ENCODE data around the gene SLC2A4RG.
"Not testable (repeated sequence)": the region's sequence is repeated elsewhere in the genome, so short reads cannot be mapped to it uniquely, and the experiment has no call there.

Gene SLC2A4RG

DNA sequence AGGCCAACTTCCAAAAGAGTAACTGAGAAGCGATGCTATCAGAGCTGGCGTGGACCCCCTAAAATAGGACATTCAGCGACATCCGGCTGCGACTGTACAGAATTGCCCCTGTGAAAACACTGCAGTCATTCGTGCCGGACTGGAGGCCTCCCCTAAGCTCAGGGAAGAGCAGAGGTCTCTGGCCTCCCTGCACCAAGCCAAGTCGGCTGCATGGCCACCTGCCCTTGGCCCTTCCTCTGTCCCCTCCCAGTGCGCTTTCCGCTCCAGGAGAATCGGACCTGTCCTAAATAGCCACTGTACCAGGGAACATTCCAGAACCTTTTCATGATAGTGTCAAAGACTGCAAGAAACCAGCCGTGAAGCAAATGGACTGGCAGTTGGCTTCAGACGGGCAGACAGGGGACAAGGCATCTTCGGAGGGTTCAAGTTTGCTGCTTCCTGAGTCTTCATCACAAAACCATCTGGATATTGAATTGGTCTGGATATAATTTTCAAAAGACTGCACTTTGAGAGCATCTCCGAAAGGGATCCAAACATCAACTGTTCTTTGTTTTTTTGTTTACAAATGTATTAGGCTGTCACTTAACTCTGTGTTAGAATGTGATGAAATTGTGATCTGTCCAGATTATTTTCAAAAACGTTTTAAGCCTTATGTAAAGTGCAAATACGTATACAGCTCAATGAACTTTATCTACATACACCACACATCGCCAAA is 16.5 kb downstream of the SLC2A4RG start:
- DNase-seq = no peak

DNA sequence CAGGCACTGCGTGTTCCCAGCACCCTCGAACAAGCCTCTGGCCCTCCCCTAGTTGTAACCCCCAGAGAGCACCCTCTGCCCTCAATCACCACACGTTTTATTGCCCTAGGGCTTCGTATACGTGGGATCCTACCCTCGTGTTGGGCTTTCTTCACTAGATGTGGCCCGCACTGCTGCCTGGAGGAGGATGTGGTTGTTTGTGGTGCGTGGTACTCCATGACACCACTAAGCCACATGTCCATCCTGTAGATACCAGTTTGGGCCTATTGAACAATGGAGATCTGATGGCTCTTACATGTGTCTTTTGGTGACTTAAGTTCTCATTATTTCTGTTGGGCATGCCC is 17.0 kb downstream of the SLC2A4RG start:
- no peak for DNase-seq

DNA sequence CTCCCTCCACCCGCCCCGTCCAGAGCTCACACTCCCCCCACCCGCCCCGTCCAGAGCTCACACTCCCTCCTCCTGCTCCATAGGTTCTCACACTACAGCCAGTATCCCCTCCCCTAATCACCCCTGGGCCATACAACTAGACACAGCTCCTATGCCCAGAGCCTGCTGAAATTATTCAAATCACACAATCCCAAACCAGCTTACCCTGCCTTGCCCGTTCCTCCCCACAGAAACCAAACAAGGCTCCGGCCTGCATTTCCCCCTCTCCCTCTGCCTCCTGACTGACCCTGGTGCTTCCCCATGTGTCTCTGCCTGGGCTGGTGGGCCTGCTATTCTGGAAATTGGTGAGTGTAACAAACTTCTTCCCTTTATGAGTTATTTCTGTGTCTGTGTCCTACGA is 18.6 kb downstream of the SLC2A4RG start:
- DNase-seq = no peak

DNA sequence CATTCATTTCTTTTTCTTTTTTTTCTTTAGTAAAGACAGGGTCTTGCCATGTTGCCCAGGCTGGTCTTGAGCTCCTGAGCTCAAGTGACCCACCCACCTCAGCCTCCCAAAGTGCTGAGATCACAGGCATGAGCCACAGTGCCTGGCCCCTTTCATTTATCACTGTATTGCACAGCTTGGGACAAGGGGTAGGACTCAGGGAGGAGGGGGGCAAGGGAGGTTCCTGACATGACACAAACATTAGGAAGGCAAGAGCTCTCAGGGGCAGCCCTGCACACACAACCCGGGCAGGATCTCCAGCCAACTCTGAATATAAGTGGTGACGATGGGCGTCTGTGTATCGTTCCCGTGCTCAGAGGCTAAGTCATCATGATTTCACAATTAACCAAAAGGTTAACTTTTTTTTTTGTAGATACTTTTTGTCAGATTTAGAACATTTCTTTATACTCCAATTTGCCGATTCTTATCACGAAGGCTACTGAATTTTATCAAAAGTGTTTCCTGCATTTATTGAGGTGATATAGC is 19.9 kb downstream of the SLC2A4RG start:
- DNase-seq = no peak

DNA sequence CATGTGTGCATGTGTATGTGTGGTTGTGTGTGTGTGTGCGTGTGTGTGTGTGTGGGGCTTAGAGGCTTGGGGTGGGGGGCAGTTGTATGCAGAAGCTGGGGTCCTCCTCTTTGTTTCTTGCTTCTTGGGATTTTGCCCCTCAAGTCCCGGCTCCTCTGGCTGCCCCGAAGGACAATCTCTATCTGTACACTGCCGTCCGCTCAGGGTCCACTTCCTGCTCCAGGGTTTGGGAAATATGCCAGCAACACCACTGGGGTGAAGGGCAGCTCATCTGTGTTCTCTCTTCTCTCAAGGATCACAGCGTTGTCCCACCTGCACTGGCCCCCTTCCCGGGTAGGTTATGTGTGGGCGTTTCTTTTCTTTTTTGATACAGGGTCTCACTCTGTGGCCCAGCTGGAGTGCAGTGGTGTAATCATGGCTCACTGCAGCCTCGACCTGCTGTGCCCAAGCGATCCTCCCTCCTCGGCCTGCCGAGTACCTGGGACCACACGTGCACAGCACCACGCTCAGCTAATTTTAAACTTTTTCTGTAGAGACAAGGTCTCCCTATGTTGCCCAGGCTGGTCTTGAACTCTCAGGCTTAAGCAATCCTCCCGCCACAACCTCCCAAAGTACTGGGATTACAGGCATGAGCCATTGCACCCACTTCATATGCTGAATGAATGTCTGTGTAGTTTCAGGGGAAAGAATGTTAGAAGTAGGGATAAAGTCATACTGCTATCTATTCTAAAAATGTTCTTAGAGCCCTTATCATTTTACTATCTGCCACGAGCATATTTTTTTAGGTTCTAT is 25.7 kb downstream of the SLC2A4RG start:
- DNase-seq = no peak

DNA sequence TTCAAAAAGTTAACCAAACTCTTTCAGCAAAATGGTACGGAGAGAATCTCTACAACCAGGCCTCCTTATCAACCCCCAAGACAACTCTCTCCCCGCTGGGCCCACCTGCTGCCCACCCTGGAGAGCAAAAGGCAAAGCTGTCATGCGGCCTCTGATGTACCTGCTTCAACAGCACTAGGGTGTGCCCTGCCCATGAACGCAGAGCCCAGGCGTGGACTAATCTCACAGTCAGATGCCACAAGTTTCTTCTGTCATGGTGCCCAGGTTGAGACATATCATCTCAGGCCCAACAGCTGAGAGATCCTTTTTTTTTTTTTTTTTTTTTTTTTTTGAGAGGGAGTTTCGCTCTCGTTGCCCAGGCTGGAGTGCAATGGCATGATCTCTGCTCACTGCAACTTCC is 26.3 kb downstream of the SLC2A4RG start:
- no peak for DNase-seq

DNA sequence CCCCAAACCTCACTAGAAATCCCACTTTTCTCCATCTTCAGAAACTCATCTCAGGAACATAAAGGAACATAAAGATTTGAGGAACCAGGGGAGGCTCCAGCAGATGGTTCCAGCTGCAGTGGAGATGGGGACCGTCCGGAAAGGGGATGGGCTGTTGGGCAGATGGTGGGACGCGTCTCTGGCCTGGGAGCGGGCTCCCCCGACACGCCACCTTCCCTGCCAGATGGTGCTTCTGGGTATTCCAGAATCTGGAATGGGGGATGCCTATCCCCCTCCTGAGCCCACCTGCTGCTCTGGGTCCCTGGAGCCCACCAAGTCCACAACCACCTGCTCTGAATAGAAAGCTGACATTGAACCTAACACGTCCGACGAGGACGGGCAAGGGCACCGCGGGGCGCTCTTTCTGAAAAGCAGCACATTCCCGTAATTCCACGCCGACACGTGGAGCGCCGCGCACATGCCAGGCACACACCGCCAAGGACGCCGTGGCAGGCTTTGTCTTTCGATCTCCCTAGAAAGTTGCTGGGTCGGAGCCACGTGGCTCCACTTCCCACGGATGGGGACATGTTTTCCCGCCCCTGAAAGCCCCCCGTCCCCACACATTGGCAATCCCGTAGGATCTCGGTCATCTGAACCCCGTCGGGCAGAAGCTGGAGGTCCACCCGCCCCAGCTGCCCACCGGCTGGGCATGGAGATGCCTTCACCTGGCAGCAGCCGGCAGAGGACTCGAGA is 27.3 kb downstream of the SLC2A4RG start:
- DNase-seq = no peak

DNA sequence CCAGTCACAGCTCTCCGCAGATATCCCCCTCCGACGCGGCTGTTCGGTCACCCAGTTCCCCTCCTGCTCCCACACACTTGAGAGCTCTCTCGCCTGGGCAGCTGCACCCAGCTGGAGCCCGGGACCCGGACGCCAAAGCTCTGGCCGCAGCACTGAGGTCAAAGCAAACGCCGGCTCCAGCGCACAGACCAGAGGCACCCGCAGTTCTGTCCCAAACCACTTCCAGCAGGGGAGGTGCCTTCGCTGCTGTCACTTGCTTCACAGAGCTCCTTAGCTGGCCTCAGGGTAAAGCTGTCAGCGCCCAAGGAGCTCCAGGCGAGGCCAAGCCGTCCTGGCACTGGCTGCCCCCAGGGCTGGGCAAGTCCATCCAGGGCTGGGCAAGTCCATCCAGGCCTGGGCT is 27.9 kb downstream of the SLC2A4RG start:
- DNase-seq = no peak

DNA sequence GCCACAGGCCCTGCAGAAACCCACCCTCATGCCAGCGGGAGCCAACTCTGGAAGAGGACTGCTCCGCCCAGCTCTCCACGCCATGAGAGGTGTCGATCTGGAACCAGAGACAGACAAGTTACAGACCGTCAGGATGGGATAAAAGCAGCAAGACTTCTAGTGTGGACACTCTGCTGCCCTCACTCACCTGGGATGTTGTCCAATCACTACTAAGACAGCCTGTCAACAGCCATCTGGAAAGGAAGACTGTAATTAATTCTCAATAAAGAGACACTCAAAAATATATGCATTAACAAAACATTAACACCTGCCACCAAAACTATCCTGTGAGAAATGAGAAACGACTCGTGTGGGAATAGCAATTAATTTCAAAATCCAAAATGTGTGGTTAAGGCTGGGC is 28.3 kb downstream of the SLC2A4RG start:
- DNase-seq = no peak

DNA sequence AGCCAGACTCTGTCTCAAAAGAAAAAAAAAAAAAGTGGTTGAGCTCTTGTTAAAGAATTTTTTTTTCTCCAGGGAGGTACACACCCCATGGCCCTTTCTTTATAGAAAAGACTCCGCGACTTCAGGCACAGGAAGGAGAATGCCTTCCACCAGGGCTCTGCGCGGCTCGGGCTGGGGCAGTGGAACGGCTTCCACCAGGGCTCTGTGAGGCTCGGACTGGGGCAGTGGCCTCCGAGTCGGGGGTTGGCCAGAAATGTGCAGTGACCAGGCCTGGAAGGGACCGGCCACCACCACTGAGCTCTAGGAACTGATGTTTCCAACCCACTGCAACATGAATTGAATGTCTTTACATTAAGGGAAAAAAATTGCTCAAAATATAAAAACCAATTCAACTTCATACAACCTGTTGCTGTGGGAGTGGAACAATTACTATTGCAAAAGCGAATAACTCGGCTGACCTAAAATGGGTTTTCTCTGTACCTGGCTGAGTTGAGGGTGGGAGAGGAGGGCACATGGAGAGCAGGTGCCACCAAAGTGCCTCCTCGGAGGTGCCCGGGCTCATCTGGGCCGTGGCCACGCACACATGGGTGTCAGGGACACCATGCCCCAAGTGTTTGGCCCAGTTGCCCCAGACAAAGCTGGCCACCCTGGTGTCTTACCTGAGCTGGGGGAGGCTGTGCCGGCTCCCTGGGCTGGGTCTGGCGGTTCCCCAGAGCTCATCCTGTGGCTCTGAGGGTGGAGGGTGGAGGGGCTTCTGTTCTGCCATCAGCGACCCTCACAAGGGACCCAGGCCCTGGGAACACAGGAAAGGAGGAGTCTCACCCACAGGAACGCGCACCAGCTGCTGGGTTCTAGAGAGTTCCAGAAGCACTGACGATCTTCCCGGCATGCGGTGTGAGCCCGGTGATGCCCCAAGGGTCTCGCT is 29.3 kb downstream of the SLC2A4RG start:
- DNase-seq = no peak

DNA sequence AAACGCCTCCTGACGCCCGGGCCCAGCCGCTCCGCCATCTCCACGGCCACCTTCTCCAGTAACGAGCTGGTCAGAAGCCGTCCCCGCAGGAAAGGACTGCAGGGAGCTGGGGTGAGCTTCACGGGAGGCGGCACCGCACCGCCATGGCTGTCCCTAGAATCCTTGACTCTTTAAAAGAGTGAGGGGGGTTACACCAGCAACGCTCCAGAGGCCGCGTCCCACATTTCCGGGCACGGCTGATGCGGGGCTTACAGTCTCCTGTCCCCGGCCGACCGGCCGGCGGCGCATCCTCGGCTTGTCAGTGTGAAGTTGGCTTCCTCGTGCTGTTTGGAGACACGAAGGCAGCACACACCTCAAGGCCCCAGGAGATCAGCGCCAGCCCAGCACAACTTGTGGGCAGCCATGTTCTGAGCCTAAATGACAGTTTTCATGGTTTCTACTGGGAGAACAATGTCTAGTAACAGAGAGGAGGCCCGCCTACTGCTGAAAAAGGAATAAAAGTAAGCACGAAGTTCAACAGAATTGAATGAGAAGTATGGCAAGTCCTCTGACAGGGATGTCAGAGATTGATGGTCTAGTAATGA is 30.4 kb downstream of the SLC2A4RG start:
- DNase-seq = no peak

DNA sequence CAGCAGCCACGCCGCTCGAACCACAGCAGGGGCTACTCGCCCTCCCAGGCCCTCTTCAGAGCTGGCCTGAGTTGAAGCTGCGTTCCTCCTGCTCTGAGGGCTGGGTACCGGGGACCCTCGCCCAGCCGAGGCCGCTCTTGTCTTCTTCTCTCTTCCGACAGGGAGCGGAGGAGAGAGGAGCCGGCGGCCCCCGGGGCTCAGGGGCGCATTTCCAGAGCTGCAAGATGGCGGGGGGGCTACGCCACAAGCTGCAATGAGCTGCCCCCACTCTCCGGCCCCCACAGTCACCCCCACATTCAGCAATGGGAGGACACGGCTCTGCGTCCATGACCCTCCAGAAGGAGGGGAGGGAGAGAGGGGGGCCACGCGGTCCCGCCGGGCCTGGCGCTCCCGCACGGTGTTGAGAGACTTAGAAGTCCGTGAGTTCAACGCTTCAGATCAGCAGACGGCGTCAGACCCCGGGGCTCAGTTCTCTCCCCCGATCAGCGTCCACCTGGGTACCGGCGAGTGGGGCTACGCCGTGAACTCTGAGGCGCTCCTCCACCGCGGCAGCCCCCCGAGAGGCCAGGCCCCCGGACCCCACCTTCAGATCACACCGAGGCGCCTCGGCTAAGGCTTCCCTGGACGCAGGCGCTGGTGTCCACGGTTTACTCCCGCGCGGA is 31.6 kb downstream of the SLC2A4RG start:
- DNase-seq = no peak

DNA sequence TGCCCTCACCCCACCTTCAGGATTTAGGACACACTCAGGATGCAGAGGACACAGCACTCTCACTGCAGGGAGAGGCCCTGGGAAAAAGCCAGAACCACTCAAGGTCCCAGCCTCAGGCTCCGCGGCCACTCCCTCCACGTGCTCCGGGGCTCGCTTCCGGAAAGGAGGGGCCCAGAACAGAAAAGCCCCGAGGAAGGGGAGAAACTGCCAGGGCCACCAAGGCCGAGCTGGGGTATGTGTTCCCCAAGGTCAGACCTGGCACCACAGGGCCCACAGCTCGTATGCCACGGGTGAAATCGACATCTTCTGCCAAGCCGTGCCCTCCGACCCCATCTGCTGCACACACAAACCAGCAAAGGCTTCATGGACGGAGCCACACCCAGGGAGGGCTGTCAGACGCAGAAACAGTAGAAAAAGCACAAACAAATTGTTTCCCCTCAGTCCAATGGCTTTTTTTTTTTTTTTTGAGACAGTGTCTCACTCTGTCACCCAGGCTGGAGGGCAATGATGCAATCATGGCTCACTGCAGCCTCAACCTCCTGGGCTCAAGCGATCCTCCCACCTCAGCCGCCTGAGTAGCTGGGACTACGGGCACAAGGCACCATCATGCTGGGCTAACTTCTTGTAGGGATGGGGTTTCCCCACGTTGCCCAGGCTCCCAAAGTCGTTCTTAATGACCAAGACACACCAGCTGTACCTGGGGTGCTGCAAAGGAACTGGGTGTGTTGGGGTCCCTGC is 33.4 kb downstream of the SLC2A4RG start:
- DNase-seq = peak in 1 of 2 donors; percentile 25

DNA sequence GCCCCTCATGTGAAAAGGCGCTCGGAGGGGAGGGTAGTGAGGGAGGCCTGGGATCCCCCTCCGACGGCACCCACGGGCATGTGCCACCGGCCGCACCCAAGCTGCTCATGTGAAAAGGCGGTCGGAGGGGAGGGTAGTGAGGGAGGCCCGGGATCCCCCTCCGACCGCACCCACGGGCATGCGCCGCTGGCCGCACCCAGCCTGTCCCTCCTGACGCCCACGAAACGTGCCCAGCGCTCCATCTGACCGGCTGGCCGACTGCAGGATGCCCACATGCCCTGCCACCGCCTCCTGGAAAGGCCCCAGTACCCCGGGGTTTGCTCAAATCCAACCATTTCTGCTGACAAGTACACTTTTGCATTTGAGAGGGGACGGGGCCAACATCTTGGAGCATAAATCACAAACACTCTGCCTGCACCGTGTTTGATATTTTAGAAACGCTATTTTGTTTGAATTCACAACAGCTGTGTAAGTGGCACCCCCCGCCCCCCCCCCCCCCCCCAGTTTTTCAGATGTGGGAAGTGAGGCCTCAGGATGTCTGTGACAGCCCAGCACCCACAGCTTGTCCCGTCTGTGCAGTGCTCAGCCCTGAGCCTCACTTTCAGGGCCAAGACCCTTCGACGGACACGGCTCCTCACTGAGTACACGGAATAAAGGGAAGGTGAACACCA is 34.1 kb downstream of the SLC2A4RG start:
- DNase-seq = no peak

DNA sequence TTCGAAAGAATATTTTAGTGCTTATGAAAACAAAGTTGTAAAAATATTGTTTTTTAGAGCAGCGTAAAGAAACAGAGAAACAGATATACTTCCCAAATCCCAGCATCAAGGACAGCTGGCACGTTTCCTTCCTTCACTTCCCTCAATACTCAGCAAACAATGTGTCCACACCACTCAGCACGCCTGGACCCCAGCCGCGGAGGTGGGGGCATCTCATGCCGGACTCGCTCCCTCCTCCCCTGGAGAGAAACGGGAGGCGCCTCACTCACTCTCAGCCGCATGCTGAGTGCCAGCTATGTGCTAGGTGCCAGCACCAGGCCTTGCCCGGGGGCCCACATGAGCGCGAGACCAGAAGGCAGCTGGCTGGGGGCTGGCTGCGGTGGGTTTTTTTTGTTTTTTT is 34.7 kb downstream of the SLC2A4RG start:
- no peak for DNase-seq

DNA sequence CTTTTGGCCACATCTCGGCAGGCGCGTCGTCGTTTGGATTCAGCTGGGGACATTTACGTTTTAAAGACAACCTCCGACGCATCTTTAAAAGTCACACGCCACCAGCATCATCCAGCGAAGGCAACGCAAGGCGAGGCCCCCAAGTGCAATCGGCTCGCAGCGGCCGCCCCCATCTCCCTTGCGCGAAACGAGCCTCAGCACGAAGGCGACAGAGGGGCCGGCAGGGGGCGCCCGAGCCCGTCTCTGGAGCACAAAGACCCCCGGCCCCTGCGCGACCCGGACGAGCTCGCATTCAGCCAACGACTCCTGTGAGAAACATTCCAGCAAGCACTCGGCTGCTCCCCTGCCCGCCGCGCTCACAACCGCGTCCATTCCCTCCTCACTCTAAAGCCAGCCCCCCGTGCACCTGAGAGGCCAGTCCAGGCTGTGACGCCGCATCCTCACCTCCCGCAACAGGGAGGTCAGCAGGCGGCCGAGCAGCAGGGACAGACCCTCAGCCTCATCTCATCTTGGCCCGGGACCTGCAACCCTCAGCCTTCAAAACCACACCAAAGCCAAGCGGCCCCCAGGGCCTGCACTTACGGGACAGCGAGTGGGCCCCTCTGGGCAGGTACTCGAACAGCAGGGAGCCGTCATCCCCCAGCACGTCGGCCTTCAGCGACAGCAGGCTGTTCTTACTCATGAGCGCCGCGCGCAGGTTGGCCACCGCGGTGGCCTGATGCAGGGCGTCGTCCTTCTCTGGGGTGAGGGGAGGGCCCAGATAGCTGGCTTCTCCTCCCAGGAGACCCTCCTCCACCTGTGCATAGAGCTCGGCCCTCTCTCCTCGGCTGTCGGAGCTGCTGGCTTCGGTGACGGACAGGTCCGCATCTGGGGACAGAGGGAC is 35.8 kb downstream of the SLC2A4RG start:
- DNase-seq = no peak

DNA sequence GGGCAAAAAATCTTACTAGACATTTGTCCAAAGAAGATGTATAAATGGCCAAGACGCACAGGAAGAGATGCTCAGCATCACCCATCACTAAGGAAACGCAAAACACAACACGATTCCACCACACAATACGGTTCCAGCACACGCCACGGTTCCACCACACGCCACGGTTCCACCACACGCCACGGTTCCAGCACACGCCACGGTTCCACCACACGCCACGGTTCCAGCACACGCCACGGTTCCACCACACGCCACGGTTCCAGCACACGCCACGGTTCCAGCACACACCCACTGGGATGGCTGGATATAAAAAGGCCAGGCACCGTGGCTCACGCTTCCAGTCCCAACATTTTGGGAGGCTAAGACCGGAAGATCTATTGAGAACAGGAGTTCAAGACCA is 37.3 kb downstream of the SLC2A4RG start:
- DNase-seq = not testable (repeated sequence)

DNA sequence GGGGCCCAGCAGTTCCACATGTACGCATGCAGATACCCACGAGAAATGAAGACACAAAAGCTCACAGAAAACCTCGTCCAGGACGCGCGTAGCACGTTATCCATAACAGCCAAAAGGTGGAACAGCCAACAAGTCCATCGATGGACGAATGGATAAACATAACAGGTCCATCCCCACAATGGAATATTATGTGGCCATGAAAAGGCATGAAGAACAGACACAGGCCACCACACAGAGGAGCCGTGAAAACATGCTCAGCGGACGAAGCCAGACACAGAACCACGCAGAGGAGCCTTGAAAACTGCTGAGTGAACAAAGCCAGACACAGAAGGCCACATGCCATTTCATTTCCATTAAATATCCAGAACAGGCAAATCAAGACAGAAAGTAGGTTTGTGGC is 38.0 kb downstream of the SLC2A4RG start:
- no peak for DNase-seq
